AG04449 (cell line): ENCODE data around the gene FGF14.

ENCODE experiments used
- CTCF ChIA-PET: fragments of 350-600 bp; formaldehyde crosslinking; extraction: SDS; loops from one replicate; lab custom pipeline; 2021; ENCODE audit warnings: antibody characterized with exemption; lab: Yijun Ruan, JAX
- POLR2A ChIA-PET: fragments of 400-600, 350-600 bp; formaldehyde crosslinking; extraction: SDS; loops from one replicate; lab custom pipeline; 2020; ENCODE audit warnings: antibody characterized with exemption, inconsistent platforms; lab: Yijun Ruan, JAX
- DNase-seq: peaks from one replicate; pipeline ENCODE4 v3.0.0-alpha.2; 2010; ENCODE audit warnings: low read depth, low spot score
- H3K4me3 ChIP-seq: 2 replicates; pipeline ENCODE4 v1.5.1; 2011; ENCODE audit warnings: low read depth, mild to moderate bottlenecking, control low read depth, low read length
- CTCF ChIP-seq: IDR thresholded peaks from one replicate; pipeline ENCODE4 v1.5.1; 2011; ENCODE audit warnings: mild to moderate bottlenecking, moderate library complexity, low read length, control low read depth, inconsistent platforms; ENCODE audit not compliant: insufficient read depth; ENCODE audit errors: missing control alignments

The FGF14 gene

GRCh38 chr13:101942535-101943157, 459.2 kb downstream of the FGF14 start:
- ChIA-PET CTCF (interaction anchor here (0.8 to 1.1 kb wide), 5 partner anchors 10 to 799 kb away, joined by 3 to 5 read pairs (median 4); no protein-coding TSS in a partner anchor), POLR2A (interaction anchor here (0.6 kb wide), 1 partner anchor 28 kb away, joined by 3 read pairs; no protein-coding TSS in a partner anchor)
- no peak for DNase-seq
- H3K4me3 ChIP-seq, result no peak overlapping the region
- TF ChIP-seq CTCF, result no peak

DNA sequence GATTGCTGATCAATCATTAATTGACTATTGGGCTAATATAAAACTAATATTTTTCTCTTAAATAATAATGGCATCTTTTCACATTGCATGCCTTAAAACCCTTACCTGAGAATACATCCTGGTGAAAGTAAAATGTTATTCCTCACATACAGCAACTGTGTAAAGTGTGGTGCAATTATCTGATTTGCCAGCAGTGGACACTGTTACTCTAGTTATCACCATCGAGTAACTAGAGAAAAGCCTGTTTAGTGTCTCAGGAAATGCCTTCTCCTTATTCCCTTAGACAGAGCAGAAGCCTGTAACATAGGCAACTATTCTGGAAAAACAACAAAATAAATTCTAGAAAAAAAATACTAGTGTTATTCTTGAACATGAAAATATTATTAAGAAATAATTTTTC, 459.8 kb downstream of the FGF14 start:
- POLR2A ChIA-PET, result no interaction called here
- DNase-seq, result no peak
- H3K4me3 ChIP-seq, result no peak overlapping the region
- peak; percentile 27 for TF ChIP-seq CTCF
- CTCF ChIA-PET, result interaction anchor here (0.8 to 1.1 kb wide), 5 partner anchors 11 to 798 kb away, joined by 3 to 5 read pairs (median 4); no protein-coding TSS in a partner anchor

DNA sequence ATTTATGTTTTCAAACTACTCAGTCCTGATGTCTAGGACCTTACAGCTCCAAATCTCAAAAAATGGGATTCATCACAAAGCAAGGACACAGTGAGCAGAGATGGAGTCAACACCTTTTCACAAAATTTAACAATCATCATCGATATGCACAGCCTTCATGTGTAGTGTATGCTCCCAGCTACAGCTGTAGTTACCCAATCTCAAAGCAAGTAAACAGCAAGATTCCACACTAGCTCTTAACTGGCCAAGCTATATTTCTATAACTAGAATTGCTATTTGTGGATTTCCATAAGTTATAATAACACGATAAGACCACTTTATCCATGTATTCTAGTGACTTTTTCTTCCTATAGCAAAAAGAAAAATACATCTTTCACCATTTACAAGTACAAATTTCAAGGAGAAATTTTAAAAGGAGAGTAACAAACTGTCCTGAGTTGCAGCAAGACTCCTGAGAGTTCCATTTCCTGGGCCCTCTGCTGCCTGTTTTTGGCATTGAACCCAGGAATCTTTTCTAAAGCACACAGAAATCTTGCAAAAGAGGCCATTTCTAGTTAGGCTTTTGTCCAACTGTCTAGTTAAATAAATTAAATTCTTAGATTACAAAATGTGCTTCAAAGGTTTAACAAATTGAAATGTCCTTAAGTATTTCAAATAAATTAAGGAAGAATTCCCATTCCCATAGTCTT, 460.6 kb downstream of the FGF14 start:
- ChIA-PET POLR2A (no interaction called here), CTCF (interaction anchor here (0.9 to 2.0 kb wide), 6 partner anchors 9 to 796 kb away, joined by 3 to 6 read pairs (median 4); no protein-coding TSS in a partner anchor)
- DNase-seq, result no peak
- TF ChIP-seq CTCF, result peak; percentile 17
- H3K4me3 ChIP-seq, result no peak overlapping the region

GRCh38 chr13:101939370-101939769, 462.5 kb downstream of the FGF14 start:
- no peak for TF ChIP-seq CTCF
- no peak for DNase-seq
- POLR2A ChIA-PET, result no interaction called here
- CTCF ChIA-PET, result interaction anchor here (1.0 kb wide), 1 partner anchor 794 kb away, joined by 5 read pairs; no protein-coding TSS in a partner anchor
- H3K4me3 ChIP-seq, result no peak overlapping the region

DNA sequence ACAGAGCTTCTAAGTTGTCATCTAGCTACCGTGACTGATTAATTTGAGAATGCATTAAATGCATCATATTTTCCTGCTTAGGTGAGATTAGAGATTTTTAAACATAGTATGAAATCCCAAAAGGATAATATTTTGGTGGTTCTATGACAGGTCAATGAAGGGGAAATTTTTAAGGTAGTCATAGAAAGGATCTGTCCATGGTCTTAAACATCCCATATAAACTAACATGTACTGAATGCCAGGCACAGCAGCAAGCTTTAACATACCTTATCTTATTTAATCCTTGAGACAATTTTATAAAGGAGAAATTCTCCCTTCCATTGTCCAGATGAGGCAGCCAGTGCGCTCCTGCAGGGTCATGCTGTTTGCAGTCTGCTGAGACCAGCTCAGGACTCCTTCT, 466.0 kb downstream of the FGF14 start:
- no peak for TF ChIP-seq CTCF
- POLR2A ChIA-PET, result no interaction called here
- H3K4me3 ChIP-seq, result no peak overlapping the region
- DNase-seq, result no peak
- CTCF ChIA-PET, result no interaction called here

DNA sequence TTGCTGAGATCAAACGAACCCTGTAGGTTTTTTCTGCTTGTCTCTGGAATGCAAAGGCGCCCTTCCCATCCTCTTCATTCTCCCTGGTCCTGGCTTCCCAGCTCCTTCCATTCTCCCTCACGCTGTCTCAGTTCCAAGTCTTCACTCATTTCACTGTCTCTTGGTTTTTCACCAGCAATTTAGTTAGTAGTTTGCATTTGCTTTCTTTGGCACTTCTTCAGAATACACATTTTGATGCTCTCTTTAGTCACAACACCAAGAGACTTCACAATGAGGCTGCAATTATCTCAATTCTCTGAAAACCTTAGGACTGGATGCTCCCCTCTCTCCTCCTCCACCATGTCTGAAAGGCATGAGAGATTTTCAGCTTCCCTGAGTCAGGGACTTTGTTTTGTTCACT, 470.7 kb downstream of the FGF14 start:
- TF ChIP-seq CTCF, result no peak
- ChIA-PET POLR2A (no interaction called here), CTCF (no interaction called here)
- no peak for DNase-seq
- H3K4me3 ChIP-seq, result no peak overlapping the region
